ENCODE measurements around the gene COG5. TPM values are rescaled to one million over a fixed set of nuclear protein-coding genes. Genes with fewer than 3 reads are reported as not detected.

COG5 gene
- total and polyA plus RNA-seq, 2 of the 4 experiments (the other 2 are of a cell fraction) = 18.5 to 27.4 TPM

GRCh38 chr7:107610323-107610722 is 46.6 kb upstream of the COG5 start:
- Histone ChIP-seq H2BK5ac (ENCODE audit: low read depth, low read length, poor library complexity, severe bottlenecking) (no peak overlapping the region), H3K4me3 (ENCODE audit: insufficient read depth, low read depth, low read length) (no peak overlapping the region), H2BK120ac (ENCODE audit: low read depth, low read length) (no peak overlapping the region), H3K27ac (ENCODE audit: insufficient read depth, low read length) (no peak overlapping the region), H3K4me1 (ENCODE audit: control insufficient read depth, insufficient read depth, low read length) (peaks cover 8% of the 10 kb centered on the region), H4K8ac (ENCODE audit: low read depth in 2 of 2, low read length in 2 of 2) (no peak overlapping the region), H3K9ac (ENCODE audit: low read depth, low read length) (no peak overlapping the region), H3K9me1 (ENCODE audit: insufficient read depth, low read length) (peaks cover 9% of the 10 kb centered on the region), H2AFZ (replicated peaks; ENCODE audit: low read length, poor library complexity) (no peak overlapping the region), H4K91ac (ENCODE audit: insufficient read depth, low read depth, low read length) (no peak overlapping the region), H4K5ac (ENCODE audit: low read depth, low read length) (no peak overlapping the region), H3K23ac (ENCODE audit: low read depth, low read length) (no peak overlapping the region), H3K4me2 (ENCODE audit: low read depth, low read length) (no peak overlapping the region), H3K56ac (ENCODE audit: extremely low read depth, insufficient read depth, low read length) (no peak overlapping the region), H3K36me3 (ENCODE audit: control insufficient read depth, insufficient read depth, low read length) (peaks cover 7% of the 10 kb centered on the region), H2AK9ac (replicated peaks; ENCODE audit: low read depth, low read length, poor library complexity) (no peak overlapping the region), H3K4ac (ENCODE audit: low read depth, low read length) (no peak overlapping the region), H4K20me1 (ENCODE audit: insufficient read depth, low read length) (no peaks in the 10 kb centered on the region), H3K9me3 (ENCODE audit: control insufficient read depth, insufficient read depth, low read length) (no peaks in the 10 kb centered on the region), H3K27me3 (ENCODE audit: control insufficient read depth, insufficient read depth, low read length) (no peaks in the 10 kb centered on the region), H3K18ac (ENCODE audit: low read depth, low read length) (no peak overlapping the region), H2AK5ac (ENCODE audit: low read depth, low read length) (no peak overlapping the region), H3K79me1 (ENCODE audit: low read depth in 1 of 2, low read length in 2 of 2) (peaks cover 0 to 21% of the 10 kb centered on the region in 2 experiments; a peak in 2 of 4 replicates), H2BK20ac (ENCODE audit: low read depth, low read length) (no peak overlapping the region), H2BK15ac (ENCODE audit: low read depth, low read length) (no peak overlapping the region), H3K14ac (replicated peaks; ENCODE audit: low read depth, low read length) (no peak overlapping the region)
- BruUV-seq (replicated peaks) = no TSS peak
- ChIA-PET CTCF (no interaction called here), POLR2A (ENCODE audit: unreplicated experiment) (no interaction called here)
- no peak for ATAC-seq (ENCODE audit: low read depth)
- intact Hi-C loops (cut with micrococcal nuclease) = no loop called here
- DNase-seq = no peak
- TF ChIP-seq NFE2L2 (IDR thresholded peaks at IDR 0.05; ENCODE audit: low read depth, low read length) = no peak
- no peak for TF ChIP-seq CHD1 (IDR thresholded peaks at IDR 0.05; ENCODE audit: low read depth, low read length)
- TF ChIP-seq POLR2A (IDR thresholded peaks at IDR 0.05; ENCODE audit: low read depth, low read length) = no peak
- no peak for TF ChIP-seq MAFK (IDR thresholded peaks at IDR 0.05; ENCODE audit: low read depth, low read length)
- TF ChIP-seq SMC3 (IDR thresholded peaks at IDR 0.05; ENCODE audit: low read depth, low read length) = no peak
- TF ChIP-seq CTCF (conservative IDR thresholded peaks at IDR 0.05; ENCODE audit: low read depth, low read length) = no peak
- no peak for TF ChIP-seq FOS (IDR thresholded peaks at IDR 0.05; ENCODE audit: low read depth, low read length)
- no peak for TF ChIP-seq BHLHE40 (IDR thresholded peaks at IDR 0.05; ENCODE audit: low read depth, low read length)
- no peak for TF ChIP-seq MXI1 (IDR thresholded peaks at IDR 0.05; ENCODE audit: borderline replicate concordance, low read depth, low read length)
- no peak for TF ChIP-seq RAD21 (IDR thresholded peaks at IDR 0.05; ENCODE audit: low read length)
- no peak for TF ChIP-seq USF2 (IDR thresholded peaks at IDR 0.05; ENCODE audit: low read depth, low read length)
- no peak for TF ChIP-seq MAZ (IDR thresholded peaks at IDR 0.05; ENCODE audit: borderline replicate concordance, low read depth, low read length)
- no peak for TF ChIP-seq RFX5 (IDR thresholded peaks at IDR 0.05; ENCODE audit: low read depth, low read length)
- TF ChIP-seq RCOR1 (IDR thresholded peaks at IDR 0.05; ENCODE audit: insufficient replicate concordance, low read length) = no peak
- dilution Hi-C loops (cut with HindIII; ENCODE audit: low sequenced_read_pairs, unreplicated experiment) = no loop called here
- in situ Hi-C loops (cut with MboI; ENCODE audit: low sequenced_read_pairs) = no loop called here
- WGBS, 2 experiments (ENCODE audit: extremely low coverage in 2 of 2, insufficient read length in 1 of 2) = no CpG with 5 or more reads among the region's 1 CpG

Measured in IMR-90 (cell line).